ENCODE results near the gene ECHS1. TPM values are rescaled to one million over a fixed set of nuclear protein-coding genes. Genes with fewer than 3 reads are reported as not detected.
A peak's percentile ranks its signal among the peaks of the same experiment; 100 is the strongest.

ECHS1 gene
- total and polyA plus RNA-seq, 9 of the 15 experiments (the other 6 are each of a cell fraction or from before 2014, with no cell fraction given) = 16.6 to 100 (median 68.1) TPM

DNA sequence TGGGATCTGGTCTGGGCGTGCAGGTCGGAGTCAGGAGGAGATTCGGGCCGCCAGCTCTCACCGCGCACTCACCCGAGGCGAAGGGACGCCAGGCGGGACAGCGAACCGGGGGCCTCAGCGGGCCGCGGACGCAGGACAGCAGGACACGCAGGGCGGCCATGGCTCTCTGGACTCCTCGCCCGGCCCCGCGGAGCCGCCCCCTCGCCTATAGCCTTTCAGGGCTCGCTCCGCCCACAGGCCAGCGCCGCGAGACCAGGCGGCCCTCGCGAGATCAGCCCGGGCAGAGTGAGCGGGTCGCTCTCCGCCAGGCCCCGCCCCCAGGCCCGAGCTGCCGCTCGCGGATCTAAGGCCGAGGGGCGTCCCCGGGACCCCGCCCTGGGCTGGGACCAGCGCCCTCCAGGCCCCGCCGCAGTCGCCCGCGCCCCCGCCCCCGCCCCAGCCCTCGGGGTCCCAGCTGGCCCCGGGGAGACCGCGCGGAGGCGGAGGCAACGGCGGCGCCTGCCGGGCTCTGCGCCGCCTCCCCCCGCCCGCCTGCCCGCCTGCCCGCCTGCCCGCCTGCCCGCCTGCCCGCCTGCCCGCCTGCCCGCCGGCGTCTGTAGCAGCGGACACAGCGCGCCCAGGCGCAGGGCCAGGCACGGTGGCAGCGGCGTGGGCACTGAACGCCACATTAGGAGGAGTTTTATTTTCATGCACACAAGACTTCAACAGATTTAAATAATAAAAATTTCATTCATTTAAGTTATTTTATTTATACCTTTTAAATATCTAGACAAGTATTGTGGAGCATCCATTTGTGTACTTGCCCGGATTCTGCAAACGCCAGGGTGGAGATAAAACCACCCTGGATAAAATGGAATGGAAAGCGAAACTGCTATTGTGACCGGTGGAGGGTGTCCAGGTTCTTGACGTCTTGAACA lies at the start of gene ECHS1 (continued):
- TF ChIP-seq ZNF766 (CRISPR knock-in tag; conservative IDR thresholded peaks at IDR 0.05) = no peak
- no peak for TF ChIP-seq PURB (CRISPR knock-in tag; IDR thresholded peaks at IDR 0.05; ENCODE audit: low read depth)
- peak; percentile 82 for TF ChIP-seq TBP (optimal IDR thresholded peaks at IDR 0.05; ENCODE audit: low read depth, low read length)
- no peak for TF ChIP-seq MXD1 (CRISPR knock-in tag; IDR thresholded peaks at IDR 0.05; ENCODE audit: borderline replicate concordance, poor library complexity, severe bottlenecking)
- no peak for TF ChIP-seq RUNX1 (IDR thresholded peaks at IDR 0.05; ENCODE audit: low read depth)
- TF ChIP-seq PHF21A (IDR thresholded peaks at IDR 0.05; ENCODE audit: borderline replicate concordance, low read depth) = no peak
- TF ChIP-seq HDAC1 (IDR thresholded peaks at IDR 0.05) = peak in 1 of 2 experiments; percentile 36; a peak in 1 of 4 replicates
- TF ChIP-seq SUPT5H (IDR thresholded peaks at IDR 0.05) = peak; percentile 77
- TF ChIP-seq ZNF436 (CRISPR knock-in tag; IDR thresholded peaks at IDR 0.05) = no peak
- TF ChIP-seq ZBTB33 (CRISPR knock-in tag; IDR thresholded peaks at IDR 0.05) = no peak
- no peak for TF ChIP-seq SRSF3 (IDR thresholded peaks at IDR 0.05; ENCODE audit: insufficient read depth, low read length)
- no peak for TF ChIP-seq IRF1 (CRISPR knock-in tag; IDR thresholded peaks at IDR 0.05; ENCODE audit: borderline replicate concordance)
- no peak for TF ChIP-seq HDGF (IDR thresholded peaks at IDR 0.05)
- no peak for TF ChIP-seq ZNF707 (CRISPR knock-in tag; conservative IDR thresholded peaks at IDR 0.05)
- TF ChIP-seq MECOM (CRISPR knock-in tag; IDR thresholded peaks at IDR 0.05) = no peak
- TF ChIP-seq SNRNP70 (optimal IDR thresholded peaks at IDR 0.05; ENCODE audit: low read depth, low read length) = no peak
- TF ChIP-seq, protein P1, sequence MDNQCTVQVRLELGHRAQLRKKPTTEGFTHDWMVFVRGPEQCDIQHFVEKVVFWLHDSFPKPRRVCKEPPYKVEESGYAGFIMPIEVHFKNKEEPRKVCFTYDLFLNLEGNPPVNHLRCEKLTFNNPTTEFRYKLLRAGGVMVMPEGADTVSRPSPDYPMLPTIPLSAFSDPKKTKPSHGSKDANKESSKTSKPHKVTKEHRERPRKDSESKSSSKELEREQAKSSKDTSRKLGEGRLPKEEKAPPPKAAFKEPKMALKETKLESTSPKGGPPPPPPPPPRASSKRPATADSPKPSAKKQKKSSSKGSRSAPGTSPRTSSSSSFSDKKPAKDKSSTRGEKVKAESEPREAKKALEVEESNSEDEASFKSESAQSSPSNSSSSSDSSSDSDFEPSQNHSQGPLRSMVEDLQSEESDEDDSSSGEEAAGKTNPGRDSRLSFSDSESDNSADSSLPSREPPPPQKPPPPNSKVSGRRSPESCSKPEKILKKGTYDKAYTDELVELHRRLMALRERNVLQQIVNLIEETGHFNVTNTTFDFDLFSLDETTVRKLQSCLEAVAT (IDR thresholded peaks at IDR 0.05) = no peak
- no peak for TF ChIP-seq TSC22D4 (tag; IDR thresholded peaks at IDR 0.05)
- no peak for TF ChIP-seq ZNF134 (CRISPR knock-in tag; conservative IDR thresholded peaks at IDR 0.05)
- no peak for TF ChIP-seq ZBTB49 (CRISPR knock-in tag; IDR thresholded peaks at IDR 0.05; ENCODE audit: borderline replicate concordance)
